Measurements from ENCODE around the gene RSPO4.
A peak's percentile ranks its signal among the peaks of the same experiment; 100 is the strongest.

Gene RSPO4

DNA sequence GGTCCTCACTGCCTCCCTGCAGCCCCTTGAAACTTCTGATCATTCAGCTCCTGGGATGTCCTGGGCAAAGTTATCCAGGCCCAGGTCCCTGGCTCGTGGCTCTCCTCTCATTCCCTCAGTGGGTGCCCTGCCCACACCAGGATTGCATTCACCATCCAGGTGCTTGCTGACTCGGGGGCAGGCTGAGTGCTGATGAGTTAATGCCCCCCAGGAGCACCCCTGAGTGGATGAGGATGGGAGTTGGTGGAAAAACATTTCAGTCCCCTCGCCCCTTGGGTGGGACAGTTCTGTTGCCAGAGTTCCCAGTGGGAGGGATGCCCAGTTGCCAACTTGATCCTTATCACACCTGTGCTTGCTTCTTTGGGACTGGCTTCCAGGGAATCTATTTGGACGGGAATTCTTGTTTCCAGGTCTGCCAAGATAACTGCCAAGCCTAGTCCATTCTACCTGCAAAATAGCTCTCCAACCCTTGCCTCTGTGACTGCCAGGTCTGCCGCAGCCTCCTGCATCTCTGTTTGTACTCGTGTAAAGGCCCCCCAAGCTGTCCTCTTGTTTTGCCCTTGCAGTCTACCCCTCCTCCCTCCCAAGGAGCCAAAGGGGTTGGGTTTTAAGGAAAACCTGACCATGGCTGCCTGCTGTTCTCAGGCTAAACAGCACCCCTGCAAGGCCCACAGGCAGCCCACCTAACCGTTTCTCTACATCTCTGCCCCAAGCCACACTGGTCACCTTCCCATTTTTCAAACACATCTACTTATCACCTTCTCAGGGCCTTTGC is 11.6 kb upstream of the RSPO4 start:
- Histone ChIP-seq H2AFZ (ENCODE audit: low read depth) (no peak overlapping the region), H3K27me3 (ENCODE audit: insufficient read depth, low read depth) (no peaks in the 10 kb centered on the region), H3K9ac (no peak overlapping the region), H4K20me1 (ENCODE audit: insufficient read depth) (no peaks in the 10 kb centered on the region), H3K27ac (no peak overlapping the region), H3K79me2 (ENCODE audit: insufficient read depth, low read depth) (no peaks in the 10 kb centered on the region), H3K4me2 (no peak overlapping the region), H3K36me3 (ENCODE audit: insufficient read depth) (no peaks in the 10 kb centered on the region), H3K4me1 (ENCODE audit: low read depth, poor library complexity, severe bottlenecking) (peaks cover 37% of the 10 kb centered on the region), H3K4me3 (IDR thresholded peaks at IDR 0.05; ENCODE audit: insufficient read depth, low read depth, low read length) (no peak overlapping the region)
- TF ChIP-seq, protein P1, sequence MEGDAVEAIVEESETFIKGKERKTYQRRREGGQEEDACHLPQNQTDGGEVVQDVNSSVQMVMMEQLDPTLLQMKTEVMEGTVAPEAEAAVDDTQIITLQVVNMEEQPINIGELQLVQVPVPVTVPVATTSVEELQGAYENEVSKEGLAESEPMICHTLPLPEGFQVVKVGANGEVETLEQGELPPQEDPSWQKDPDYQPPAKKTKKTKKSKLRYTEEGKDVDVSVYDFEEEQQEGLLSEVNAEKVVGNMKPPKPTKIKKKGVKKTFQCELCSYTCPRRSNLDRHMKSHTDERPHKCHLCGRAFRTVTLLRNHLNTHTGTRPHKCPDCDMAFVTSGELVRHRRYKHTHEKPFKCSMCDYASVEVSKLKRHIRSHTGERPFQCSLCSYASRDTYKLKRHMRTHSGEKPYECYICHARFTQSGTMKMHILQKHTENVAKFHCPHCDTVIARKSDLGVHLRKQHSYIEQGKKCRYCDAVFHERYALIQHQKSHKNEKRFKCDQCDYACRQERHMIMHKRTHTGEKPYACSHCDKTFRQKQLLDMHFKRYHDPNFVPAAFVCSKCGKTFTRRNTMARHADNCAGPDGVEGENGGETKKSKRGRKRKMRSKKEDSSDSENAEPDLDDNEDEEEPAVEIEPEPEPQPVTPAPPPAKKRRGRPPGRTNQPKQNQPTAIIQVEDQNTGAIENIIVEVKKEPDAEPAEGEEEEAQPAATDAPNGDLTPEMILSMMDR (conservative IDR thresholded peaks at IDR 0.05; ENCODE audit: low read depth, low read length) = no peak

DNA sequence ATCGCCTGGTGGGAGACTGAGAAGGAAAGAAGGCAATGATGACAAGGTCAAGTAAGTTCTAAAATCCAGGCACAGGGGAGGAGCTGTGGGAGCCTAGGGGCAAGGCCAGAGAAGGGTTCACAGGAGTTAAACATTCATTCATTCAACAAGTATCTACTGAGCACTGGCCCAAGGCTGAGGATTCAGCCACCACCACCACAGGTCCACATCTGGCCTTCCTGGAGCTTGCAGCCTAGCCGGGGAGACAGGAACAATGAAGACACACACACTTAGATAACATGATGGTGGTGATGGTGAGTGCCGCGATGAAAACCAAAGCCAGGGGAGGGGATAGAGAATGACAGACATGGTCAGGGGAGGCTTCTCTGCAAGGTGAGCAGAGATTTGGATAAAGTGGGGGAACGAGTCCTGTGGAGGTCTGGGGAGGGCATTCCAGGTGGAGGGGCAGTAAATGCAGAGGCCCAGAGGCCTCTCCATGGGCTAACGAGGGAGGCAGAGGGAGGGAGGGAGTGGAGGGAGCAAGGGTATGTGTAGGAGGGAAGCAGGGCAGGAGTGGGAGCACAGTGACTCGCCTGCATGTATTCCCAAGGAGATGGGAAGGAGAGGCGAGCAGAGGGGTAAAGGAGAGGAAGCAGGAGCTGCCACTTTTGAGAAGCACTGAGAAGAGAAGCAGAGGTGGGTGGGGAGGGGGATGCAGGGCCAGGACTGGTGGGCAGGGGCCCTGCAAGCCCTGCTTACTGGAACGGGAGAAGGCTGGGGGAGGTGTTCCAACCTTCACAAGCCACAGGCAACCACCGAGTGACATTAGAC is 10.5 kb upstream of the RSPO4 start:
- TF ChIP-seq, protein P1 (conservative IDR thresholded peaks at IDR 0.05; ENCODE audit: low read depth, low read length) = no peak
- Histone ChIP-seq H4K20me1 (ENCODE audit: insufficient read depth) (no peaks in the 10 kb centered on the region), H3K27ac (peak overlapping the region; percentile 72; the same call in 1 of the 2 replicates), H3K4me3 (IDR thresholded peaks at IDR 0.05; ENCODE audit: insufficient read depth, low read depth, low read length) (no peak overlapping the region), H3K9ac (no peak overlapping the region), H3K36me3 (ENCODE audit: insufficient read depth) (no peaks in the 10 kb centered on the region), H3K79me2 (ENCODE audit: insufficient read depth, low read depth) (no peaks in the 10 kb centered on the region), H2AFZ (ENCODE audit: low read depth) (no peak overlapping the region), H3K4me1 (ENCODE audit: low read depth, poor library complexity, severe bottlenecking) (peaks cover 37% of the 10 kb centered on the region), H3K4me2 (peak overlapping the region; percentile 65; the same call in 1 of the 2 replicates), H3K27me3 (ENCODE audit: insufficient read depth, low read depth) (no peaks in the 10 kb centered on the region)

DNA sequence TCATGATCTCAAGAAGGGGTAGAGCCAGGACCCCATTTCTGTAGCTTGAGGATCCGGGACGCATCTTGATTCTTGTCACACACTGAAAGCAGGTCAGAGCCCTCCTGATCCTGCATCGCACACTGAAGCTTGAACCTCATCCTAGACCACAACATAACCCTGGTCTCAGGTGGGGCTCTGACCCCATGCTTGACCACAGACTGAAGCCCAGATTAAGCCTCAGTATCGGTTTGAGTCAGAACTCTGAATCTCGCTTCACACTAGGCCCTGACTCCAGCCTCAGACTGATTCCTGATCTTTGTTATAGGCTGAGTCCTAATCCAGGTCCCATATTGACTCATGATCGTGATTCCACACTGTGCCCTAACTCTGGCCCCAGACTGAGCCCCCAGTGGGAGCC is 8.5 kb upstream of the RSPO4 start:
- TF ChIP-seq, protein P1 (conservative IDR thresholded peaks at IDR 0.05; ENCODE audit: low read depth, low read length) = no peak
- no peaks in the 10 kb centered on the region for H3K79me2 ChIP-seq (ENCODE audit: insufficient read depth, low read depth)
- peak overlapping the region; percentile 72 for H3K27ac ChIP-seq
- H3K4me3 ChIP-seq (IDR thresholded peaks at IDR 0.05; ENCODE audit: insufficient read depth, low read depth, low read length) = no peak overlapping the region
- H3K9ac ChIP-seq = peak overlapping the region; percentile 11; the same call in 1 of the 2 replicates
- H2AFZ ChIP-seq (ENCODE audit: low read depth) = peak overlapping the region; percentile 11; the same call in 1 of the 2 replicates
- H3K4me2 ChIP-seq = peak overlapping the region; percentile 65
- H3K27me3 ChIP-seq (ENCODE audit: insufficient read depth, low read depth) = no peaks in the 10 kb centered on the region
- peaks cover 37% of the 10 kb centered on the region for H3K4me1 ChIP-seq (ENCODE audit: low read depth, poor library complexity, severe bottlenecking)
- H3K36me3 ChIP-seq (ENCODE audit: insufficient read depth) = no peaks in the 10 kb centered on the region
- no peaks in the 10 kb centered on the region for H4K20me1 ChIP-seq (ENCODE audit: insufficient read depth)

DNA sequence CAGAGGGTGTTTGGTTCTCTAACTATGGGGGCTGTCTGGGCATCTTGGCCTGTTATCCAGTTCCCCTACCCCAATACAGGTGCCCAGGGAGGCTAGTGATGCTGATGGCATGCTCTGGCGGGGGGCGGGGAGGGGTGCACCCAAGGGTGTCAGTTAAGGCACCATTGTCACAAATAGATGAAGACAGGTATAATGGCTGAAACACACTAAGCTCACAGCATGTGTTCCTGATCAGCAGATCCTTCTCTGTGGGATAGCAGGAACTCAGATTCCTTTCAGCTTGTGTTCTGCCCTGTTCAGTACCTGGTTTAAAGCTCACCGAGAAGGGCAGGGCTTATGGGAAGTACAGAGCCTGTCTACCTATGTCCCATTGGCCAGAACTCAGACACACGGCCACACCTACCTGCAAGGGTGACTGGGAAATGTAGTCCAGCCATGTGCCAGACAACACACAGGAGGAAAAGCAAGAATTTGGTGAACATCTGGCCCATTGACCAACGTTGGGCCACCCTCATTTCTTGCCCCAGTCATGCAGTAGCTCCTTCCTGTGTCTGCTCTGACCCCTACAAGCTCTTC is 3.4 kb upstream of the RSPO4 start:
- H2AFZ ChIP-seq (ENCODE audit: low read depth) = peak overlapping the region; percentile 3; the same call in 1 of the 2 replicates
- no peaks in the 10 kb centered on the region for H3K79me2 ChIP-seq (ENCODE audit: insufficient read depth, low read depth)
- no peak overlapping the region for H3K4me2 ChIP-seq

More for the DNA sequence above, 3.4 kb upstream of the RSPO4 start:
- Histone ChIP-seq H3K4me1 (ENCODE audit: low read depth, poor library complexity, severe bottlenecking) (peaks cover 11% of the 10 kb centered on the region), H3K27me3 (ENCODE audit: insufficient read depth, low read depth) (no peaks in the 10 kb centered on the region), H3K4me3 (IDR thresholded peaks at IDR 0.05; ENCODE audit: insufficient read depth, low read depth, low read length) (no peak overlapping the region), H3K27ac (no peak overlapping the region), H3K9ac (no peak overlapping the region), H4K20me1 (ENCODE audit: insufficient read depth) (no peaks in the 10 kb centered on the region), H3K36me3 (ENCODE audit: insufficient read depth) (no peaks in the 10 kb centered on the region)
- TF ChIP-seq, protein P1 (conservative IDR thresholded peaks at IDR 0.05; ENCODE audit: low read depth, low read length) = no peak
